SK-N-SH (cell line): ENCODE measurements around the gene ADAM11. TPM values are rescaled to one million over a fixed set of nuclear protein-coding genes. Genes with fewer than 3 reads are reported as not detected.

ENCODE experiments used
- CTCF ChIA-PET: fragments of 300-600, 350-600 bp; formaldehyde crosslinking; extraction: SDS; loops from one replicate; lab custom pipeline; 2021; lab: Yijun Ruan, JAX
- POLR2A ChIA-PET: fragments of 350-600 bp; sonication (Branson Sonifier 250); formaldehyde crosslinking; extraction: SDS; loops from one replicate; lab custom pipeline; 2020; ENCODE audit warnings: antibody characterized with exemption, inconsistent platforms; lab: Yijun Ruan, JAX
- DNase-seq: peaks from one replicate; pipeline ENCODE4 v3.0.0; 2012
- H2AFZ ChIP-seq: fragments of 200-600 bp; sonication (generic); 2 replicates; pipeline ENCODE4 v1.8.1; 2016; ENCODE audit warnings: antibody characterized with exemption, mild to moderate bottlenecking, low read depth
- H3F3A ChIP-seq: fragments of 200-600 bp; sonication (generic); replicated peaks from 2 replicates; pipeline ENCODE3; 2016; ENCODE audit warnings: antibody characterized with exemption, mild to moderate bottlenecking; ENCODE audit not compliant: insufficient read depth
- H3K27ac ChIP-seq, 2 experiments: fragments of 200-500 bp in 1 of 2; fragments of 200-600 bp in 1 of 2; sonication (Bioruptor generic) in 1 of 2; sonication (generic), shearing (Covaris generic) in 1 of 2; 2 replicates each; pipeline versions ENCODE4 v1.5.1 to v1.6.1; 2014 to 2016; ENCODE audit warnings: low read depth in 2 of 2, inconsistent platforms in 1 of 2, low read length in 1 of 2, mild to moderate bottlenecking in 1 of 2, mixed read lengths in 1 of 2
- H3K27me3 ChIP-seq: fragments of 200-600 bp; sonication (generic), shearing (Covaris generic); 2 replicates; pipeline ENCODE4 v1.6.1; 2016; ENCODE audit warnings: mixed run types; ENCODE audit not compliant: insufficient read depth
- H3K36me3 ChIP-seq, 2 experiments: fragments of 200-500 bp in 1 of 2; fragments of 200-600 bp in 1 of 2; sonication (Bioruptor generic) in 1 of 2; sonication (generic) in 1 of 2; replicated peaks in 1 of 2; 2 replicates each; pipeline versions ENCODE3 to v1.5.1; 2014 to 2016; ENCODE audit warnings: low read length in 1 of 2, mild to moderate bottlenecking in 1 of 2; ENCODE audit not compliant: insufficient read depth in 2 of 2, control insufficient read depth in 1 of 2
- H3K4me1 ChIP-seq, 2 experiments: fragments of 200-500 bp in 1 of 2; fragments of 200-600 bp in 1 of 2; sonication (Bioruptor generic) in 1 of 2; sonication (generic), shearing (Covaris generic) in 1 of 2; 2 replicates each; pipeline versions ENCODE4 v1.5.1 to v1.6.1; 2014 to 2016; ENCODE audit warnings: low read depth in 1 of 2, low read length in 1 of 2, mixed run types in 1 of 2; ENCODE audit not compliant: insufficient read depth in 2 of 2, control insufficient read depth in 1 of 2
- H3K4me2 ChIP-seq: fragments of 200-600 bp; sonication (generic), shearing (Covaris generic); 2 replicates; pipeline ENCODE4 v1.6.1; 2017; ENCODE audit warnings: mixed run types
- H3K4me3 ChIP-seq, 2 experiments: fragments of 200-500 bp in 1 of 2; fragments of 200-600 bp in 1 of 2; sonication (Bioruptor generic) in 1 of 2; sonication (generic), shearing (Covaris generic) in 1 of 2; 2 replicates each; pipeline versions ENCODE4 v1.5.1 to v1.8.1; 2014 to 2016; ENCODE audit warnings: low read depth in 2 of 2, inconsistent platforms in 1 of 2, low read length in 1 of 2, mild to moderate bottlenecking in 1 of 2, mixed read lengths in 1 of 2, moderate library complexity in 1 of 2
- H3K79me2 ChIP-seq: fragments of 200-600 bp; sonication (generic); 2 replicates; pipeline ENCODE4 v1.8.1; 2017; ENCODE audit warnings: mild to moderate bottlenecking; ENCODE audit not compliant: insufficient read depth
- H3K9ac ChIP-seq: fragments of 200-600 bp; sonication (generic); 2 replicates; pipeline ENCODE4 v1.6.1; 2017; ENCODE audit warnings: mixed run types
- H3K9me2 ChIP-seq: fragments of 200-600 bp; sonication (generic); 2 replicates; pipeline ENCODE4 v1.6.1; 2017; ENCODE audit warnings: mixed run types
- H3K9me3 ChIP-seq: fragments of 200-600 bp; sonication (generic); 2 replicates; pipeline ENCODE4 v1.6.1; 2017; ENCODE audit warnings: mixed run types, mild to moderate bottlenecking, moderate library complexity
- H4K20me1 ChIP-seq: fragments of 200-600 bp; sonication (generic); 2 replicates; pipeline ENCODE4 v1.6.1; 2017; ENCODE audit warnings: mild to moderate bottlenecking, mixed run types; ENCODE audit not compliant: insufficient read depth
- EP300 ChIP-seq, 2 experiments: IDR thresholded peaks; 2 replicates each; pipeline versions ENCODE4 v1.4.0 to v1.6.1; 2012; ENCODE audit warnings: borderline replicate concordance in 1 of 2, low read depth in 1 of 2, low read length in 1 of 2
- EZH2phosphoT487 ChIP-seq: fragments of 200-600 bp; sonication (generic); IDR thresholded peaks from 2 replicates; pipeline ENCODE4 v1.6.1; 2017; ENCODE audit warnings: low read depth, mixed run types, mild to moderate bottlenecking, antibody characterized with exemption, moderate library complexity, borderline replicate concordance
- FOXM1 ChIP-seq: IDR thresholded peaks from 2 replicates; pipeline ENCODE4 v1.4.0; 2012; ENCODE audit warnings: low read depth, mild to moderate bottlenecking
- MXI1 ChIP-seq: IDR thresholded peaks from 2 replicates; pipeline ENCODE4 v1.6.1; 2012; ENCODE audit warnings: mild to moderate bottlenecking, low read depth, low read length, improper control_type of control experiment
- RAD21 ChIP-seq: IDR thresholded peaks from 2 replicates; pipeline ENCODE4 v1.6.1; 2012; ENCODE audit warnings: mild to moderate bottlenecking, low read length
- REST ChIP-seq: IDR thresholded peaks from 2 replicates; pipeline ENCODE4 v1.6.1; 2012; ENCODE audit warnings: mild to moderate bottlenecking, low read depth, low read length, moderate library complexity
- RFX5 ChIP-seq: IDR thresholded peaks from 2 replicates; pipeline ENCODE4 v1.6.1; 2012; ENCODE audit warnings: mild to moderate bottlenecking, improper control_type of control experiment, low read length
- SMC3 ChIP-seq: IDR thresholded peaks from 2 replicates; pipeline ENCODE4 v1.6.1; 2012; ENCODE audit warnings: low read depth, low read length, improper control_type of control experiment
- TCF12 ChIP-seq: IDR thresholded peaks from 2 replicates; pipeline ENCODE4 v1.4.0; 2012
- WGBS: methylation state at CpG from one replicate; pipeline ENCODE4 v1.1.6; 2017; ENCODE audit warnings: low lambda C conversion rate; 5-methylcytosine and 5-hydroxymethylcytosine counted together
- polyA plus RNA-seq, 3 experiments: library from polyadenylated mRNA; depleted of rRNA; stranded (reverse); fragments of >200 nt; gene quantifications; 2 replicates each; pipeline ENCODE4 v1.2.3, GENCODE V29; 2012
- TF ChIP-seq, protein P1 (sequence below): fragments of 200-600 bp; sonication (generic); IDR thresholded peaks from 2 replicates; pipeline ENCODE4 v1.6.1; 2017; ENCODE audit warnings: antibody characterized with exemption, mild to moderate bottlenecking, moderate library complexity
- TF ChIP-seq, protein P2 (sequence below): IDR thresholded peaks from 2 replicates; pipeline ENCODE4 v1.4.0; 2012; ENCODE audit warnings: low read depth, borderline replicate concordance

ADAM11 gene
- polyA plus RNA-seq, 1 of the 3 experiments (the other 2 are of a cell fraction): 2.5 TPM

- no peaks in the 10 kb centered on the region for H3K9me2 ChIP-seq
- H3K4me3 ChIP-seq: no peak overlapping the region
- no peaks in the 10 kb centered on the region for H3F3A ChIP-seq
- WGBS: 85% methylated on average over 11 of the region's 12 CpGs
- TF ChIP-seq TCF12: no peak
- TF ChIP-seq EP300 (IDR thresholded peaks at IDR 0.05; ENCODE audit: borderline replicate concordance in 1 of 2, low read depth in 1 of 2, low read length in 1 of 2): no peak
- TF ChIP-seq EZH2phosphoT487: no peak
- TF ChIP-seq, protein P1, sequence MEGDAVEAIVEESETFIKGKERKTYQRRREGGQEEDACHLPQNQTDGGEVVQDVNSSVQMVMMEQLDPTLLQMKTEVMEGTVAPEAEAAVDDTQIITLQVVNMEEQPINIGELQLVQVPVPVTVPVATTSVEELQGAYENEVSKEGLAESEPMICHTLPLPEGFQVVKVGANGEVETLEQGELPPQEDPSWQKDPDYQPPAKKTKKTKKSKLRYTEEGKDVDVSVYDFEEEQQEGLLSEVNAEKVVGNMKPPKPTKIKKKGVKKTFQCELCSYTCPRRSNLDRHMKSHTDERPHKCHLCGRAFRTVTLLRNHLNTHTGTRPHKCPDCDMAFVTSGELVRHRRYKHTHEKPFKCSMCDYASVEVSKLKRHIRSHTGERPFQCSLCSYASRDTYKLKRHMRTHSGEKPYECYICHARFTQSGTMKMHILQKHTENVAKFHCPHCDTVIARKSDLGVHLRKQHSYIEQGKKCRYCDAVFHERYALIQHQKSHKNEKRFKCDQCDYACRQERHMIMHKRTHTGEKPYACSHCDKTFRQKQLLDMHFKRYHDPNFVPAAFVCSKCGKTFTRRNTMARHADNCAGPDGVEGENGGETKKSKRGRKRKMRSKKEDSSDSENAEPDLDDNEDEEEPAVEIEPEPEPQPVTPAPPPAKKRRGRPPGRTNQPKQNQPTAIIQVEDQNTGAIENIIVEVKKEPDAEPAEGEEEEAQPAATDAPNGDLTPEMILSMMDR: no peak
- TF ChIP-seq RAD21: no peak
- TF ChIP-seq, protein P2, sequence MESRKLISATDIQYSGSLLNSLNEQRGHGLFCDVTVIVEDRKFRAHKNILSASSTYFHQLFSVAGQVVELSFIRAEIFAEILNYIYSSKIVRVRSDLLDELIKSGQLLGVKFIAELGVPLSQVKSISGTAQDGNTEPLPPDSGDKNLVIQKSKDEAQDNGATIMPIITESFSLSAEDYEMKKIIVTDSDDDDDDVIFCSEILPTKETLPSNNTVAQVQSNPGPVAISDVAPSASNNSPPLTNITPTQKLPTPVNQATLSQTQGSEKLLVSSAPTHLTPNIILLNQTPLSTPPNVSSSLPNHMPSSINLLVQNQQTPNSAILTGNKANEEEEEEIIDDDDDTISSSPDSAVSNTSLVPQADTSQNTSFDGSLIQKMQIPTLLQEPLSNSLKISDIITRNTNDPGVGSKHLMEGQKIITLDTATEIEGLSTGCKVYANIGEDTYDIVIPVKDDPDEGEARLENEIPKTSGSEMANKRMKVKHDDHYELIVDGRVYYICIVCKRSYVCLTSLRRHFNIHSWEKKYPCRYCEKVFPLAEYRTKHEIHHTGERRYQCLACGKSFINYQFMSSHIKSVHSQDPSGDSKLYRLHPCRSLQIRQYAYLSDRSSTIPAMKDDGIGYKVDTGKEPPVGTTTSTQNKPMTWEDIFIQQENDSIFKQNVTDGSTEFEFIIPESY: no peak
- no peak for TF ChIP-seq RFX5
- H3K4me2 ChIP-seq: no peak overlapping the region
- no peak overlapping the region for H2AFZ ChIP-seq
- H3K9me3 ChIP-seq: no peaks in the 10 kb centered on the region
- POLR2A ChIA-PET: interaction anchor here (0.5 to 1.5 kb wide), 3 partner anchors 9 to 85 kb away, joined by 3 to 5 read pairs (median 3); no protein-coding TSS in a partner anchor
- H3K9ac ChIP-seq: no peak overlapping the region
- no peaks in the 10 kb centered on the region for H3K27me3 ChIP-seq
- H4K20me1 ChIP-seq: no peaks in the 10 kb centered on the region
- CTCF ChIA-PET: interaction anchor here (0.6 to 17.7 kb wide), 33 partner anchors 10 to 418 kb away, joined by 3 to 420 read pairs (median 9); partner anchors contain the start of genes ACBD4, ADAM11, DBF4B and EFTUD2
- H3K79me2 ChIP-seq: no peaks in the 10 kb centered on the region
- no peak overlapping the region for H3K27ac ChIP-seq
- H3K36me3 ChIP-seq: no peaks in the 10 kb centered on the region
- H3K4me1 ChIP-seq: peaks cover 0 to 24% of the 10 kb centered on the region in 2 experiments; a peak in 1 of 4 replicates
- DNase-seq: no peak
These were observed 21.4 kb downstream of the ADAM11 start for GRCh38 chr17:44780161-44780560.

- Histone ChIP-seq H3K9me2 (no peaks in the 10 kb centered on the region), H3K4me3 (no peak overlapping the region), H3F3A (no peaks in the 10 kb centered on the region), H3K27ac (no peak overlapping the region), H3K4me1 (peaks cover 0 to 20% of the 10 kb centered on the region in 2 experiments; a peak in 1 of 4 replicates), H3K27me3 (no peaks in the 10 kb centered on the region), H3K9ac (no peak overlapping the region), H3K4me2 (no peak overlapping the region), H3K36me3 (no peaks in the 10 kb centered on the region), H2AFZ (no peak overlapping the region), H4K20me1 (no peaks in the 10 kb centered on the region), H3K79me2 (no peaks in the 10 kb centered on the region), H3K9me3 (no peaks in the 10 kb centered on the region)
- POLR2A ChIA-PET: interaction anchor here (0.5 kb wide), 1 partner anchor 56 kb away, joined by 3 read pairs; no protein-coding TSS in a partner anchor
- CTCF ChIA-PET: interaction anchor here (0.6 to 17.7 kb wide), 12 partner anchors 17 to 354 kb away, joined by 3 to 420 read pairs (median 32); partner anchors contain the start of genes ACBD4, GJC1 and HIGD1B
- DNase-seq: peak; percentile 9
- WGBS: 94% methylated on average over 10 of the region's 14 CpGs
- TF ChIP-seq MXI1 (no peak), SMC3 (no peak), RAD21 (no peak), REST (no peak), FOXM1 (no peak), EZH2phosphoT487 (no peak)
- TF ChIP-seq, protein P1: no peak
- TF ChIP-seq, protein P2: no peak
These were observed 22.2 kb downstream of the ADAM11 start for GRCh38 chr17:44780845-44781480.
